K562 treated with DMSO at 1 percent for 48 hours (cell line): Measurements from ENCODE around the gene ATOH8. TPM values are rescaled to one million over a fixed set of nuclear protein-coding genes. Genes with fewer than 3 reads are reported as not detected.

Experiments used
- total RNA-seq: library from RNA; unstranded; fragments of 300-600 nt; gene quantifications from 2 replicates; pipeline ENCODE4 v1.2.3, GENCODE V29; 2022; ENCODE audit warnings: low replicate concordance; ENCODE audit errors: extremely low read depth

The ATOH8 gene
- total RNA-seq: not detected in 2 replicates

GRCh38 chr2:85753525-85754312 lies at the start of gene ATOH8:
Gene ATOH8, plus strand, starts transcription at chr2:85753991. Its CDS starts 199 bp downstream, at chr2:85754190.

Other genes with a start within 250 kb of the ATOH8 start
- not detected in 2 replicates for gene MAT2A, start 214.8 kb upstream of the ATOH8 start, total RNA-seq
- not detected in 2 replicates for gene GGCX, start 192.5 kb upstream of the ATOH8 start, total RNA-seq
- gene VAMP8, start 176.4 kb upstream of the ATOH8 start, total RNA-seq: not detected in 2 replicates
- not detected in 2 replicates for gene VAMP5, start 169.6 kb upstream of the ATOH8 start, total RNA-seq
- not detected in 2 replicates for gene RNF181, start 158.2 kb upstream of the ATOH8 start, total RNA-seq
- gene TMEM150A, start 151.3 kb upstream of the ATOH8 start, total RNA-seq: not detected in 2 replicates
- gene C2orf68, start 141.9 kb upstream of the ATOH8 start, total RNA-seq: not detected in 2 replicates
- gene USP39, start 137.8 kb upstream of the ATOH8 start, total RNA-seq: not detected in 2 replicates
- gene SFTPB, start 85.8 kb upstream of the ATOH8 start, total RNA-seq: not detected in 2 replicates
- gene GNLY, start 59.6 kb upstream of the ATOH8 start, total RNA-seq: not detected in 2 replicates
- not detected in 2 replicates for gene ST3GAL5, start 135.0 kb downstream of the ATOH8 start, total RNA-seq